Thoracic aorta (tissue), 2 donors: ENCODE results near the gene KCNN3. TPM values are rescaled to one million over a fixed set of nuclear protein-coding genes. Genes with fewer than 3 reads are reported as not detected.

Experiments used
- ATAC-seq: fragments of 150-250 bp; one replicate; pipeline ENCODE4 v1.8.0; 2017; ENCODE audit warnings: low read depth; ENCODE audit not compliant: insufficient number of reproducible peaks, low FRiP score
- DNase-seq: peaks from one replicate; pipeline ENCODE4 v3.0.0-alpha.2; 2020; ENCODE audit warnings: low spot score
- H3K27ac ChIP-seq, 2 donors: fragments of 200-600 bp; sonication (generic); 1 replicate in 1 of 2; 2 replicates in 1 of 2; pipeline ENCODE4 v1.5.1; 2016; ENCODE audit warnings: mild to moderate bottlenecking in 2 of 2, moderate library complexity in 2 of 2
- H3K27me3 ChIP-seq: fragments of 200-600 bp; sonication (generic); replicated peaks from 2 replicates; pipeline ENCODE4 v1.6.0; 2016; ENCODE audit warnings: mild to moderate bottlenecking; ENCODE audit not compliant: insufficient read depth
- H3K36me3 ChIP-seq: fragments of 200-600 bp; sonication (generic); one replicate; pipeline ENCODE4 v1.5.1; 2016
- H3K4me1 ChIP-seq, 2 donors: fragments of 200-600 bp; sonication (generic); 1 replicate in 1 of 2; 2 replicates in 1 of 2; pipeline versions ENCODE4 v1.5.1 to v1.6.0; 2016; ENCODE audit warnings: low read depth in 2 of 2, mild to moderate bottlenecking in 1 of 2; ENCODE audit not compliant: control insufficient read depth in 1 of 2
- H3K4me3 ChIP-seq: fragments of 200-600 bp; sonication (generic); 2 replicates; pipeline ENCODE4 v1.5.1; 2016; ENCODE audit warnings: mild to moderate bottlenecking
- H3K9me3 ChIP-seq: fragments of 200-600 bp; sonication (generic); 2 replicates; pipeline ENCODE4 v1.5.1; 2016
- CTCF ChIP-seq: fragments of 200-600 bp; sonication (generic); IDR thresholded peaks from one replicate; pipeline ENCODE4 v1.5.1; 2019; ENCODE audit warnings: antibody characterized with exemption
- total RNA-seq, 2 donors: library from RNA; depleted of rRNA; stranded (reverse); fragments of >200 nt; gene quantifications; one replicate each; pipeline versions ENCODE4 v1.1.0 to v1.2.3, GENCODE V29; 2016

Gene KCNN3
- total RNA-seq, 2 donors from 2014 or later, result 0.95 to 1.8 TPM

GRCh38 chr1:154783976-154784375, 86.1 kb downstream of the KCNN3 start:
- TF ChIP-seq CTCF, result no peak
- no peak overlapping the region for H3K27ac ChIP-seq
- H3K27me3 ChIP-seq, result no peaks in the 10 kb centered on the region
- H3K4me1 ChIP-seq, result no peaks in the 10 kb centered on the region
- no peaks in the 10 kb centered on the region for H3K9me3 ChIP-seq
- no peak for DNase-seq
- no peaks in the 10 kb centered on the region for H3K36me3 ChIP-seq
- H3K4me3 ChIP-seq, result no peak overlapping the region
- ATAC-seq, result no peak

GRCh38 chr1:154780541-154780940, 89.5 kb downstream of the KCNN3 start:
- Histone ChIP-seq H3K27me3 (no peaks in the 10 kb centered on the region), H3K4me3 (no peak overlapping the region), H3K27ac (no peak overlapping the region), H3K36me3 (no peaks in the 10 kb centered on the region), H3K9me3 (peaks cover 2% of the 10 kb centered on the region), H3K4me1 (no peaks in the 10 kb centered on the region)
- TF ChIP-seq CTCF, result no peak
- ATAC-seq, result no peak
- no peak for DNase-seq

- no peak for TF ChIP-seq CTCF
Measured at GRCh38 chr1:154779551-154780189, 90.4 kb downstream of the KCNN3 start.

GRCh38 chr1:154778944-154779343, 91.1 kb downstream of the KCNN3 start:
- Histone ChIP-seq H3K27me3 (no peaks in the 10 kb centered on the region), H3K9me3 (peaks cover 2% of the 10 kb centered on the region), H3K27ac (no peak overlapping the region), H3K4me3 (no peak overlapping the region), H3K36me3 (no peaks in the 10 kb centered on the region), H3K4me1 (no peaks in the 10 kb centered on the region)
- no peak for DNase-seq
- no peak for ATAC-seq
- no peak for TF ChIP-seq CTCF

More at GRCh38 chr1:154779551-154780189, 90.4 kb downstream of the KCNN3 start:
- no peak for ATAC-seq
- no peak overlapping the region for H3K4me3 ChIP-seq
- no peak for DNase-seq
- H3K36me3 ChIP-seq, result no peaks in the 10 kb centered on the region
- H3K9me3 ChIP-seq, result peaks cover 2% of the 10 kb centered on the region
- H3K27ac ChIP-seq, result no peak overlapping the region
- no peaks in the 10 kb centered on the region for H3K27me3 ChIP-seq
- no peaks in the 10 kb centered on the region for H3K4me1 ChIP-seq

GRCh38 chr1:154778275-154778674, 91.8 kb downstream of the KCNN3 start:
- H3K9me3 ChIP-seq, result peaks cover 2% of the 10 kb centered on the region
- no peaks in the 10 kb centered on the region for H3K4me1 ChIP-seq
- no peaks in the 10 kb centered on the region for H3K36me3 ChIP-seq
- no peak overlapping the region for H3K27ac ChIP-seq
- DNase-seq (no peak), ATAC-seq (no peak)
- no peak for TF ChIP-seq CTCF
- no peak overlapping the region for H3K4me3 ChIP-seq
- H3K27me3 ChIP-seq, result no peaks in the 10 kb centered on the region
